GM19324 (cell line): ENCODE results near the gene SORCS2.
"Not testable (repeated sequence)": the region's sequence is repeated elsewhere in the genome, so short reads cannot be mapped to it uniquely, and the experiment has no call there.

Experiments used
- ATAC-seq: cut with Tn5 transposase; IDR thresholded peaks from one replicate; pipeline ENCODE4 v1.9.1; 2021; ENCODE audit warnings: mild to moderate bottlenecking, moderate library complexity; ENCODE audit not compliant: unreplicated experiment, low FRiP score

The SORCS2 gene

DNA sequence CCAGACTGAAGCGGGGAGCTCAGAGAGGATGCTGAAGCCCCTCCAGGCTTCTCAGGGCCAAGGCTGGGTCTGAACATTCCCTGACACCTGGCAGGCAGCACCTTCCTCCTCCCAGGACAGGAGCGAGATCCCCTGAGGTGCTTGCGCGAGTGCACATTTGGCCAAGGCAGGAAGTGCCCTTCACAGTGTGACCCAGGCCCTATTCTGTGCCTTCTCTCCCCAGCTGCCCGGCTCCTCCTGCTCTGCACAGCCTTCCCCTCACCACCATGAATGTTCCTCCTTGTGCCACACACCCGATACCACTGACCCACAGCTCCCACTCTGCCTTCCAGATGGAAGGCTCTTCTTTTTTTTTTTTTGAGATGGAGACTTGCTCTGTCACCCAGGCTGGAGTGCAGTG is 259.5 kb downstream of the SORCS2 start:
- ATAC-seq = no peak

DNA sequence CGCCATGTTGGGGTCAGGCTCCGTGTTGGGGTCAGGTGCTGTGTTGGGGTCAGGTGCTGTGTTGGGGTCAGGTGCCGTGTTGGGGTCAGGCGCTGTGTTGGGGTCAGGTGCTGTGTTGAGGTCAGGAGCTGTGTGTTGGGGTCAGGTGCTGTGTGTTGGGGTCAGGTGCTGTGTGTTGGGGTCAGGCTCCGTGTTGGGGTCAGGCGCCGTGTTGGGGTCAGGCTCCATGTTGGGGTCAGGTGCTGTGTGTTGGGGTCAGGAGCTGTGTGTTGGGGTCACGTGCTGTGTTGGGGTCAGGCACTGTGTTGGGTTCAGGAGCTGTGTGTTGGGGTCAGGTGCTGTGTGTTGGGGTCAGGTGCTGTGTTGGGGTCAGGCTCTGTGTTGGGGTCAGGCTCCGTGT is 260.5 kb downstream of the SORCS2 start:
- not testable (repeated sequence) for ATAC-seq

GRCh38 chr4:7457201-7458065 is 265.1 kb downstream of the SORCS2 start:
- no peak for ATAC-seq

DNA sequence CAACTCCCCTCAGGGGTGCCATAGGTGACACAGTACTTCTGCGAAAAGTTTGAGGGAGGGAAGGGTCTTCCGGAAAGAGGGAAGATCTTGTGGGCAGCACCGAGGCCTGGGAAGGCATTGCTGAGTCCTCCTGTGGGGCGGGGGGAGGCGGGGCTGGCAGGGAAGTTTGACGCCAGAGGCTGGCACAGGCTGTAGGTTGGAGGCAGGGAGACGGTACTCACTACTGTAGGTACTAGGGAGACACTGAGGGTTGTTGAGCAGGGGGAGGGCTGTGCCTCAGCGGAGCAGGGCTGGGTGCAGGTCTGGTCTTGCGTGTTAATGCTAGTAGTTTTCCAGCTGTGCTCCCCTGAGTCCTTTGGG is 265.7 kb downstream of the SORCS2 start:
- ATAC-seq = no peak

DNA sequence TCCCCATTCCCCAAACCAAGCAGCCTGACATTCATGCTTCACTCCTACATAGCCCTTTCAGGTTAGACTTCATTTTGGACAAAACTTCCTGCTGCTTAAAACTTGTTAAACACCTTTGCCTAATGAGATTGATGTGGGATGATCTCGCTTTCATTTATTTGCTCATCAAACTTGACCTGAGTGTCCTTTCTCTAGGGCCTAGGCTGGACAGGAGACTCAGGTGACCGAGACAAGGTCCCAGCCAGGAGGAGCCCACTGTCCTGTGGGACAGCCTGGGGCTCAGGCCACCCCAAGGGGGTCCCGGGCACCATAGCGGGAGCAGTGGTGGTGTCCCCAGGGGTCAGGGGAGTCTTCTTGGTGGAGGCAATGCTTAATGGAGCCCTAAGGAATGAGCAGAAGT is 266.1 kb downstream of the SORCS2 start:
- no peak for ATAC-seq

DNA sequence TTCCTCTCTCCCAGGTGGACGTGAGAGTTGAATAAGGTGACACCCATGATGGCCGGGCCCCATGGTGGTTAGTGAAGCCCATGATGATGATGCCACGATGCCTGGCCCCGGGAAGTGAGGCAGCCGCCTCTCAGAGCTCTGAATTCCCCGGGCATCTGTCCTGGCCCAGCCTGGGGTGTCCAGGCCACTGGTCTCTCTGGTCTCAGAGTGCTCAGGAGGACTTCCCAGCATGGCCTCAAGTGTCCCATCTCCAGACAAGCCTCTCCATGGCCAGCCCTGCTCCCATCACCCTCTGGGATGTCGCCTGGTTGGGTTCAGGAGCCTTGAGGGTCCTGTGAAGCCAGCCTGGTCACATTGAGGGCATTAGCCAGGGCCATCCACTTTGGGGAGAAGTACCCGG is 267.1 kb downstream of the SORCS2 start:
- no peak for ATAC-seq

DNA sequence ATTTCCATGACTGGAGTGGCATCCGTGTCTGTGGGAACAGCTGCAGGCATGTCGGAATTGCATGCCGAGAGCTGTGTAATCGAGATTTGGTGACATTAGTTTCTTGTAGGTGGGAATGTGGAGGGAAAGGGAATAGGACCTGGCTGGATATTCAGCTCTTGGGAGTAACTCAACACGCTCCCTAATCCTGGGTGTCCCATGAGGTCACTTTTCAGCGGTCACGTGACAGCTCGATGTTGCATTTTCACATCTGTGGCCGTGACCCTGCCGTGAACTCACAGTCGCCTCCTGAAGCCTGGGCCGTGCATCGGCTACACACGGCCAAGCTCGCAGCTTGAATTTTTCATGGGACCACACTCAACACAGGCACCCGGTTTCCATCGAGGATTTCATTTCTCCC is 268.2 kb downstream of the SORCS2 start:
- ATAC-seq = no peak

DNA sequence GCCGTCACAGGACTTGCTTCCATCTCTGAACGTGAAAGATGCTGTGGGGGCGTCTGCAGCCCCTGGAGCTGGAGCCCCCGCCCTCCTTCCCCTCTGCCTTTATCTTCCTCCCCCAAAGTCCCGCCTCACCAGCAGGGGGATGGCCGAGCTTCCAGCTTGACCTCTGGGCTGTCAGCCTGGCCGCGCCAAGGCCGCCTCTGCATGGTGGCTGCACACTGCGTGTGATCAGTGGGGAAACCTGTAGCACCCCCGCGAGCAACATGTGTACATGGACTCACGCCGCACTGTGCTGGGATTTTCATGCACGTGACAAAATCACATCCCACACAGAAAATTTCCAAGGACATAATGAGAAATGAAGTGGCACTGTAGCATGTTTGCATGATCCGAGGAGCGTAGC is 268.9 kb downstream of the SORCS2 start:
- ATAC-seq = no peak

DNA sequence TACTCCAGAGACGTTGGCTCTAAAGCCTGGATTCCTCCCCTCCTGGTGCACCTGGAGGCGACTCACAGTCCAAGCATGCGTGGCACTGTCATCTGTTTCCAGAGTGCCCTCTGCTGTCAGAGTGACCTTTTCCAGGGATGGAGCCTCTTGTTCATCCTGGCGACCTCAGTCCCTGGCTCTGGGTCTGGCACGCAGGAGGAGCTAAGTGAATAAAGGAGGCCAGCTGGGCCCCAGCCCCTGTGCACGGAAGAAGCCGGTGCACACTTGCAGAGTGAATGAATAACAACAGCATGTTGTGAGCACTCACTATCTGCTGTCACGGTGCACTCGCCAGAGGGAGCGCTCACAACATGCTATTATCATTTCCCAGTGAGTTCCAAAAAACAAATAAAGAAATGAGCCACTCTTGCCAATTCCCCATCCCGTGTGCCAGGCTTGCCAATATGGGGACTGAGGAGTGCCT is 270.2 kb downstream of the SORCS2 start:
- ATAC-seq = no peak

GRCh38 chr4:7463566-7464258 is 271.4 kb downstream of the SORCS2 start:
- no peak for ATAC-seq

GRCh38 chr4:7464259-7464655 is 271.9 kb downstream of the SORCS2 start:
- no peak for ATAC-seq

- no peak for ATAC-seq
Observed at GRCh38 chr4:7465017-7465416, 272.7 kb downstream of the SORCS2 start.

GRCh38 chr4:7466215-7466614 is 273.9 kb downstream of the SORCS2 start:
- no peak for ATAC-seq

- ATAC-seq = no peak
Observed at GRCh38 chr4:7466904-7467303, 274.6 kb downstream of the SORCS2 start.

DNA sequence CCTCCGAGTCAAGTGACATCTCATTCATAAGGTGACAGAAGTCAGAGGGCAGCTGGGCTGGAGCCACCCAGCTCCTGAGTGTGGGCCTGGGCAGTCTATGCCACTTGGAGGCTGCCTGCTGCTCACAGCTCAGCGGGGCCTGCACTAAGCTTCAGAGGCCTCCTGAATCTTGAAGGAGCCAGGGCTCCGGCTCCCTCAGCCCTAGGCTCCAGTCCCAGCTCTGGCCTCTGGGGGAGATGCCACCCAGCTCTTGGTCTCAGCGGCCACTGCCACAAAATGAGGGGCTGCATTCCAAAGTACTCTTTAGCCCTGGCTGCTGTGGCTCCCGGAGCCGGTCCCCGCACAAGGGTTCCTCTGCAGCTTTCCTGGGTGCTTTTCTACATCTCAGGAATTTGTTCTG is 275.1 kb downstream of the SORCS2 start:
- ATAC-seq = no peak

- ATAC-seq = no peak
Observed at GRCh38 chr4:7469023-7469422, 276.7 kb downstream of the SORCS2 start.

- ATAC-seq = no peak
Observed at GRCh38 chr4:7470111-7470510, 277.8 kb downstream of the SORCS2 start.

- no peak for ATAC-seq
Observed at GRCh38 chr4:7470522-7471128, 278.3 kb downstream of the SORCS2 start.

- ATAC-seq = no peak
Observed at GRCh38 chr4:7472442-7473013, 280.2 kb downstream of the SORCS2 start.

- no peak for ATAC-seq
Observed at GRCh38 chr4:7473081-7473480, 280.7 kb downstream of the SORCS2 start.

DNA sequence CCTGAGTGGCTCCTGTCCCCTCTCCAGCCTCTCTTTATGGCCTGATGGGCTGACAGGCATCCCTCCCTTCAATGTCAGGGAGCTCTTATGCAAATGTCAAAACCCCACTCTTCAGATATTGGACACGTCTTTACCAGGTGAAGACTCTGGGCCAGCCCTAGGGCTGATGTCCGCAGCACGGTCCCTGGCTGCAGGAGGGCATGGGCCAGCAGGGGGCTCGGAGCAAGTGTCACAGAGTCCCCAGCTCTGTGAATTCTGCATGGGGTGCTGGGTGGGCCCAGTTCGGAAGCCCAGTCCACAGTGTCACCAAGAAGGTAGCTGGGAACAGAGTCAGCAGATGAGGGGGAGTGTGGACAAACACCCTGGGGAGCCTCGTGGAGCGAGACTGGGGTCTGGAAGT is 282.0 kb downstream of the SORCS2 start:
- ATAC-seq = no peak
